ENCODE data around the gene DOK7. TPM values are rescaled to one million over a fixed set of nuclear protein-coding genes. Genes with fewer than 3 reads are reported as not detected.
"Not testable (repeated sequence)": the region's sequence is repeated elsewhere in the genome, so short reads cannot be mapped to it uniquely, and the experiment has no call there.

DOK7 gene
- total RNA-seq, 1 donor from 2014 or later = 62.7 TPM

- intact Hi-C loops (cut with DNase I) = no loop called here
- DNase-seq (ENCODE audit: low spot score) = no peak
These were observed 62.7 kb downstream of the DOK7 start for GRCh38 chr4:3525532-3526430.

DNA sequence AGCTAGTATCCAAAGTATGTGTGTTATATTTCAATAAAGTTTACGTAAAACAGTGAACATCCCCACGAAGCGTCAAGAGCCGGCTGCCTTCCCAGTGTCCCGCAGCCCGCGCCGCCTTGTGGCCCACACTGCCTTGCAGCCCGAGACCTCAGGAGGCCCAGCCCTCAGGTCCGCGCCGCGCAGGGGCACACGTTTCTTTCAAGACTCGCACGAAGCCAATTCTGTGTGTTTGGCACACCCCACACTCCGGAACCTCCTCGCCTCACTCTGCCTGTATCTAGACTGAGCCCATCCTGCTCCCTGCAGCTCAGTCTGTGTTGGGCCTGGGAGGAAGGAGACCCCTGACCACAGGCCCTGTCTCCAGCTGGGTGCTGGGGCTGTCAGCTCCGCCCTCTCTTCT is 63.4 kb downstream of the DOK7 start:
- no peak for DNase-seq (ENCODE audit: low spot score)
- intact Hi-C loops (cut with DNase I) = no loop called here

DNA sequence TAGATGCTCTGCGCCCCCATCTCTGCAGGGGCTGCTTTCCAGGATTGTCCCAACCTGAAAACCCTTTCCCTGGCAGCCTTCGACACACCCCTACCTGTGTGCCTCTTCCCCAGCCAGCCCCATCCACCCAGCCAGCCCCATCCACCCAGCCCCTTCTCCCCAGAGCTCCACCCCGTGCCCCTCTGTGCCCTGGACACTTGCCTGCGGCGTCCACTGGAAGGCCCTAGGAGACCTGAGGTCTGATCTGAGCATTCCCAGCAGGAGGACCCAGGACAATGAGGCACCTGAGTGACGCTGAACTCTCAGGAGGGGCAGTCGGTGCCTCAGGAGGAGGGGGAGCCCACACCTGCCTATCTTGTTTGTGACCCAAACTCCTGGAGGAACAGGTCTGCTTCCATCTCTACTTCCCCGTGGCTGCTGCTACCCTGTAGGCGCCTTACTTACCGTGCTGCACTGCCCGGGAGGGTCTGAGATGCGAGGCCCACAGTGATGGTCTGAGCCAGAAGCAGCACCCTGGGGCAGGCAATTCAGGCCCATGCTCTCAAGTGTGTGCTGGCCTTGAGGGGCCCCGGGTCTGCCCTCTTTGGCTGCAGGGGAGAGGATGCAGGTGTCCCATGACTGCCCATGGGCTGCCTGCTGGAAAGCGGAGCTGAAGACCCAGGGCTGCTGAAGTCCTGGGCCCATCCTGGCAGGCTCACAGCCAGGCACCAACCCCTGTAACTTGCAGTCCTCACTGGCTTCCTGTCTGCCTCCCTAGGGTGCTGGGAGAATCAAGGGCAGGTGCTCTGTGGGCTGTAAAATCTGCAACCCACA is 64.2 kb downstream of the DOK7 start:
- intact Hi-C loops (cut with DNase I) = no loop called here
- DNase-seq (ENCODE audit: low spot score) = peak; percentile 69

- intact Hi-C loops (cut with DNase I) = no loop called here
These were observed 65.1 kb downstream of the DOK7 start for GRCh38 chr4:3527914-3528876.

DNA sequence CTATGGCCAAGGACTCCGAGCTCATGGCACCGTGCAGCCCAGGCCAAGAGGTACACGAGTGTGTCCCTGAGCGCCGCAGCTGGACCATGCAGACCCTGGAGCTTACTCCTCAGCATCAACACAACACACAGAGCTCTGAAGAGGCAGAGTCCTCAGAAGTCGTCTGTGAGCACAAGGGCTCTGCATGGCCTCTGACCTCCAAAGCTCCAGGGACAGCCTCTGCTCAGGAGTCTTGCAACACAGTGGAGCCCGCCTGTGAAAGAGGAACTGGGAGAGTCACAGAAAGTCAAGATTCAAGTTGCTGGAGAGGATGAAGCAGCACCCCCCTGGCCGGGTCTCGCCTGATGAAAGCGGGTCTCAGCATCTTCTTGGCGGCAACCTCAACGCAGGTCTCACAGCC is 66.3 kb downstream of the DOK7 start:
- DNase-seq (ENCODE audit: low spot score) = peak; percentile 87
- intact Hi-C loops (cut with DNase I) = no loop called here

More at GRCh38 chr4:3527914-3528876, 65.1 kb downstream of the DOK7 start:
- peak; percentile 73 for DNase-seq (ENCODE audit: low spot score)

DNA sequence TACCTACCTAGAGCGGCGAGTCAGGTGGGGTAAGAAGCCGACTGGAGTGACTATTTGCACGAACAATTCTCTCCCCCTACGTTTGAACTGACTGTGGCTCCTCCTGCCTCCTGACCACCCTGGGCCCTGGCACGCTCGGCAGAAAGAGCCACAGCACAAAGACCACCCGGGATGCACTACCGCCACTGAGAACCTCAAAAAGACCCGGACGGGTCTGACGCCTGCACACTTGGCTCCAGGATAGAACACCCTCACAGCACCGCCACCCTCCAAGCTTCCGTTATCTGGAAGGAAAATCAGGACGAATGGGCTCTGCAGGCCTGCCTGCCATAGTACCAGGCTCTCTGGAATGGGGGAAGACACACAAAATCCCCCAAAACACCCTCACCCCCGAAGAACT is 66.9 kb downstream of the DOK7 start:
- peak; percentile 43 for DNase-seq (ENCODE audit: low spot score)
- intact Hi-C loops (cut with DNase I) = loop anchor here (10.0 kb wide), 1 partner anchor 165 kb away; no protein-coding TSS in a partner anchor

- DNase-seq (ENCODE audit: low spot score) = peak; percentile 75
- intact Hi-C loops (cut with DNase I) = loop anchor here (10.0 kb wide), 1 partner anchor 166 kb away; no protein-coding TSS in a partner anchor
These were observed 67.7 kb downstream of the DOK7 start for GRCh38 chr4:3530663-3531254.

- peak; percentile 66 for DNase-seq (ENCODE audit: low spot score)
- intact Hi-C loops (cut with DNase I) = loop anchor here (10.0 kb wide), 1 partner anchor 167 kb away; no protein-coding TSS in a partner anchor
These were observed 68.3 kb downstream of the DOK7 start for GRCh38 chr4:3531318-3531878.

- intact Hi-C loops (cut with DNase I) = loop anchor here (10.0 kb wide), 1 partner anchor 167 kb away; no protein-coding TSS in a partner anchor
- peak; percentile 97 for DNase-seq (ENCODE audit: low spot score)
These were observed 69.0 kb downstream of the DOK7 start, which contains the start of gene LRPAP1 for GRCh38 chr4:3531879-3532750. Gene LRPAP1 (minus strand): TSS chr4:3532422. CDS start chr4:3532412, 10 bp downstream.

- intact Hi-C loops (cut with DNase I) = loop anchor here (10.0 kb wide), 1 partner anchor 168 kb away; no protein-coding TSS in a partner anchor
- peak; percentile 74 for DNase-seq (ENCODE audit: low spot score)
These were observed 69.8 kb downstream of the DOK7 start for GRCh38 chr4:3532751-3533422.

- DNase-seq (ENCODE audit: low spot score) = no peak
- intact Hi-C loops (cut with DNase I) = loop anchor here (10.0 kb wide), 1 partner anchor 169 kb away; no protein-coding TSS in a partner anchor
These were observed 70.3 kb downstream of the DOK7 start for GRCh38 chr4:3533423-3533820.

- not testable (repeated sequence) for DNase-seq (ENCODE audit: low spot score)
- intact Hi-C loops (cut with DNase I) = loop anchor here (10.0 kb wide), 1 partner anchor 171 kb away; no protein-coding TSS in a partner anchor
These were observed 72.7 kb downstream of the DOK7 start for GRCh38 chr4:3535812-3536211.

GRCh38 chr4:3538906-3539305 is 75.8 kb downstream of the DOK7 start:
- intact Hi-C loops (cut with DNase I) = loop anchor here (10.0 kb wide), 1 partner anchor 174 kb away; no protein-coding TSS in a partner anchor
- DNase-seq (ENCODE audit: low spot score) = not testable (repeated sequence)

GRCh38 chr4:3543415-3543814 is 80.3 kb downstream of the DOK7 start:
- intact Hi-C loops (cut with DNase I); DNase-seq (ENCODE audit: low spot score): not testable (repeated sequence)
